ENCODE results near the gene MCTP2. TPM values are rescaled to one million over a fixed set of nuclear protein-coding genes. Genes with fewer than 3 reads are reported as not detected.

Gene MCTP2
- total RNA-seq, 1 donor from 2014 or later = 35.3 TPM

GRCh38 chr15:94230431-94230882 is 904 bp upstream of the MCTP2 start:
- DNase-seq = no peak
- H3K27ac ChIP-seq = peak overlapping the region; percentile 84
- intact Hi-C loops (cut with DNase I) = no loop called here

GRCh38 chr15:94231723-94232468 is 535 bp downstream of the MCTP2 start:
- intact Hi-C loops (cut with DNase I) = no loop called here
- Histone ChIP-seq H3K27ac (peak overlapping the region; percentile 84), H3K9me3 (no peaks in the 10 kb centered on the region), H3K4me1 (peaks cover 23% of the 10 kb centered on the region), H3K36me3 (no peaks in the 10 kb centered on the region), H3K27me3 (no peaks in the 10 kb centered on the region), H3K4me3 (peak overlapping the region; percentile 68)
- peak; percentile 42 for ATAC-seq
- DNase-seq = no peak
- no peak for TF ChIP-seq CTCF (IDR thresholded peaks at IDR 0.05)

More at GRCh38 chr15:94230431-94230882, 904 bp upstream of the MCTP2 start:
- H3K4me3 ChIP-seq = peak overlapping the region; percentile 68
- H3K9me3 ChIP-seq = no peaks in the 10 kb centered on the region
- H3K36me3 ChIP-seq = no peaks in the 10 kb centered on the region
- no peaks in the 10 kb centered on the region for H3K27me3 ChIP-seq
- no peak for ATAC-seq
- H3K4me1 ChIP-seq = peaks cover 23% of the 10 kb centered on the region
- no peak for TF ChIP-seq CTCF (IDR thresholded peaks at IDR 0.05)

GRCh38 chr15:94233441-94233840 is 2.1 kb downstream of the MCTP2 start:
- DNase-seq (no peak), ATAC-seq (no peak)
- Histone ChIP-seq H3K27ac (no peak overlapping the region), H3K36me3 (no peaks in the 10 kb centered on the region), H3K9me3 (no peaks in the 10 kb centered on the region), H3K4me3 (peak overlapping the region; percentile 68), H3K27me3 (no peaks in the 10 kb centered on the region), H3K4me1 (peaks cover 23% of the 10 kb centered on the region)
- no peak for TF ChIP-seq CTCF (IDR thresholded peaks at IDR 0.05)
- intact Hi-C loops (cut with DNase I) = no loop called here

- Histone ChIP-seq H3K4me3 (no peak overlapping the region), H3K27me3 (no peaks in the 10 kb centered on the region), H3K36me3 (no peaks in the 10 kb centered on the region), H3K9me3 (no peaks in the 10 kb centered on the region), H3K4me1 (peaks cover 27% of the 10 kb centered on the region), H3K27ac (no peak overlapping the region)
- no peak for TF ChIP-seq CTCF (IDR thresholded peaks at IDR 0.05)
- intact Hi-C loops (cut with DNase I) = no loop called here
- DNase-seq = peak; percentile 67
- ATAC-seq = no peak
Measured at GRCh38 chr15:94234300-94234699, 2.9 kb downstream of the MCTP2 start.

GRCh38 chr15:94235041-94235440 is 3.7 kb downstream of the MCTP2 start:
- H3K27me3 ChIP-seq = no peaks in the 10 kb centered on the region
- H3K4me1 ChIP-seq = peaks cover 26% of the 10 kb centered on the region
- TF ChIP-seq CTCF (IDR thresholded peaks at IDR 0.05) = no peak
- intact Hi-C loops (cut with DNase I) = no loop called here
- ATAC-seq = no peak
- no peaks in the 10 kb centered on the region for H3K9me3 ChIP-seq
- no peaks in the 10 kb centered on the region for H3K36me3 ChIP-seq
- no peak overlapping the region for H3K27ac ChIP-seq
- DNase-seq = no peak
- no peak overlapping the region for H3K4me3 ChIP-seq
